GM12878 (cell line): ENCODE results near the gene GDAP1L1. TPM values are rescaled to one million over a fixed set of nuclear protein-coding genes. Genes with fewer than 3 reads are reported as not detected.

ENCODE experiments used
- ATAC-seq: fragments of 200-7000 bp; cut with Tn5 transposase; 3 replicates; pipeline ENCODE4 v1.9.1; 2020; ENCODE audit warnings: mild to moderate bottlenecking, moderate library complexity
- BruUV-seq: library from RNA; stranded (reverse); fragments of 400-500 nt; replicated peaks from 2 replicates; lab custom pipeline; 2021; lab: Mats Ljungman, UMichigan
- CTCF ChIA-PET: fragments of 300-600 bp; sonication (Branson Sonifier 250); formaldehyde crosslinking; extraction: SDS; loops from one replicate; lab custom pipeline; 2021; ENCODE audit warnings: inconsistent platforms; lab: Yijun Ruan, JAX
- POLR2A ChIA-PET: fragments of 350-600 bp; formaldehyde crosslinking; extraction: SDS; loops from one replicate; lab custom pipeline; 2021; ENCODE audit warnings: inconsistent platforms; lab: Charles Lee
- RAD21 ChIA-PET: fragments of 300-600 bp; sonication (Branson Sonifier 250); formaldehyde crosslinking; loops from one replicate; lab custom pipeline; 2023; ENCODE audit warnings: antibody characterized with exemption; ENCODE audit not compliant: unreplicated experiment; lab: Charles Lee
- SMC1A ChIA-PET: fragments of 300-600 bp; sonication (Branson Sonifier 250); formaldehyde crosslinking; loops from one replicate; lab custom pipeline; 2023; ENCODE audit not compliant: unreplicated experiment, uncharacterized antibody; lab: Charles Lee
- DNase-seq: peaks from one replicate; pipeline ENCODE4 v3.0.0-alpha.2; 2011; ENCODE audit warnings: low read depth, low spot score
- FAIRE-seq: peaks from 3 replicates; lab custom pipeline; 2011; peaks lifted over from hg19 to GRCh38; lab: Jason Lieb, UNC
- H2AFZ ChIP-seq: 2 replicates; pipeline ENCODE4 v1.6.0; 2011; ENCODE audit warnings: low read depth, low read length, control low read depth; ENCODE audit not compliant: control insufficient read depth
- H3K27ac ChIP-seq: 2 replicates; pipeline ENCODE4 v1.5.1; 2011; ENCODE audit warnings: control low read depth; ENCODE audit not compliant: control insufficient read depth, insufficient read depth
- H3K27me3 ChIP-seq, 2 experiments: replicated peaks in 1 of 2; 2 replicates each; pipeline versions ENCODE4 v1.6.0 to v1.6.1; 2011; ENCODE audit warnings: low read length in 1 of 2; ENCODE audit not compliant: control insufficient read depth in 2 of 2, insufficient read depth in 2 of 2
- H3K36me3 ChIP-seq, 2 experiments: 2 replicates each; pipeline ENCODE4 v1.5.1; 2011; ENCODE audit warnings: low read length in 1 of 2; ENCODE audit not compliant: control insufficient read depth in 2 of 2, insufficient read depth in 2 of 2
- H3K4me1 ChIP-seq: 2 replicates; pipeline ENCODE4 v1.6.1; 2011; ENCODE audit warnings: mild to moderate bottlenecking, low read length, moderate library complexity, mixed read lengths; ENCODE audit not compliant: control insufficient read depth, insufficient read depth
- H3K4me2 ChIP-seq: 2 replicates; pipeline ENCODE4 v1.6.0; 2011; ENCODE audit warnings: control low read depth; ENCODE audit not compliant: control insufficient read depth, insufficient read depth
- H3K4me3 ChIP-seq: fragments of 200-600 bp; sonication (generic); 2 replicates; pipeline ENCODE4 v1.5.1; 2016
- H3K79me2 ChIP-seq: 2 replicates; pipeline ENCODE4 v1.6.0; 2011; ENCODE audit warnings: low read length; ENCODE audit not compliant: control insufficient read depth, insufficient read depth
- H3K9ac ChIP-seq: 2 replicates; pipeline ENCODE4 v1.8.0; 2011; ENCODE audit warnings: low read length, control low read depth, mixed read lengths; ENCODE audit not compliant: control insufficient read depth, insufficient read depth
- H3K9me3 ChIP-seq: replicated peaks from 3 replicates; pipeline ENCODE4 v1.5.1; 2011; ENCODE audit warnings: mild to moderate bottlenecking, low read length; ENCODE audit not compliant: control insufficient read depth, insufficient read depth
- H4K20me1 ChIP-seq: 2 replicates; pipeline ENCODE4 v1.6.0; 2011; ENCODE audit not compliant: control insufficient read depth, insufficient read depth
- BCL11A ChIP-seq: IDR thresholded peaks from 2 replicates; pipeline ENCODE4 v1.6.1; 2011; ENCODE audit warnings: low read depth, low read length
- BRCA1 ChIP-seq: IDR thresholded peaks from 2 replicates; pipeline ENCODE4 v1.6.1; 2011; ENCODE audit warnings: low read depth, low read length, improper control_type of control experiment
- CHD2 ChIP-seq: IDR thresholded peaks from 2 replicates; pipeline ENCODE4 v1.6.1; 2011; ENCODE audit warnings: low read depth, low read length, improper control_type of control experiment, borderline replicate concordance
- CREB1 ChIP-seq: IDR thresholded peaks from 2 replicates; pipeline ENCODE4 v1.6.1; 2012; ENCODE audit warnings: low read depth, mild to moderate bottlenecking, inconsistent platforms
- EGR1 ChIP-seq, 2 experiments: IDR thresholded peaks; 1 replicate in 1 of 2; 2 replicates in 1 of 2; pipeline ENCODE4 v1.6.1; 2011 to 2012; ENCODE audit warnings: low read depth in 2 of 2, low read length in 2 of 2, borderline replicate concordance in 1 of 2, mild to moderate bottlenecking in 1 of 2, moderate library complexity in 1 of 2
- ELK1 ChIP-seq: IDR thresholded peaks from 2 replicates; pipeline ENCODE4 v1.6.1; 2012; ENCODE audit warnings: low read depth, low read length, improper control_type of control experiment
- ESRRA ChIP-seq: IDR thresholded peaks from 2 replicates; pipeline ENCODE4 v1.6.1; 2012; ENCODE audit warnings: mild to moderate bottlenecking, low read length, improper control_type of control experiment
- MEF2A ChIP-seq: IDR thresholded peaks from 2 replicates; pipeline ENCODE4 v1.6.1; 2011; ENCODE audit warnings: low read depth, mild to moderate bottlenecking, low read length, moderate library complexity; ENCODE audit not compliant: insufficient read depth
- PKNOX1 ChIP-seq: fragments of 450-650 bp; IDR thresholded peaks from 2 replicates; pipeline ENCODE4 v1.6.1; 2016; ENCODE audit warnings: mild to moderate bottlenecking
- POLR2AphosphoS5 ChIP-seq: IDR thresholded peaks from 2 replicates; pipeline ENCODE4 v1.6.1; 2011; ENCODE audit warnings: mild to moderate bottlenecking, low read length, inconsistent platforms
- SPI1 ChIP-seq: IDR thresholded peaks from 2 replicates; pipeline ENCODE4 v1.6.1; 2011; ENCODE audit warnings: low read depth, mild to moderate bottlenecking, low read length, moderate library complexity, borderline replicate concordance; ENCODE audit not compliant: insufficient read depth
- TAF1 ChIP-seq: IDR thresholded peaks from 2 replicates; pipeline ENCODE4 v1.6.1; 2011; ENCODE audit warnings: mild to moderate bottlenecking, low read depth, low read length, borderline replicate concordance
- YY1 ChIP-seq: IDR thresholded peaks from 2 replicates; pipeline ENCODE4 v1.6.1; 2011; ENCODE audit warnings: low read depth, mild to moderate bottlenecking, low read length
- ZNF24 ChIP-seq: fragments of 450-650 bp; IDR thresholded peaks from 2 replicates; pipeline ENCODE4 v1.6.1; 2017; ENCODE audit warnings: antibody characterized with exemption, mild to moderate bottlenecking
- ZNF687 ChIP-seq: fragments of 450-650 bp; IDR thresholded peaks from 2 replicates; pipeline ENCODE4 v1.6.1; 2017; ENCODE audit warnings: mild to moderate bottlenecking, moderate library complexity
- WGBS: methylation state at CpG from one replicate; pipeline ENCODE4 v1.1.6; 2016; ENCODE audit warnings: low lambda C conversion rate; ENCODE audit not compliant: insufficient replicate concordance, insufficient coverage; ENCODE audit errors: missing lambda C conversion rate; 5-methylcytosine and 5-hydroxymethylcytosine counted together
- in situ Hi-C: fragments of 300-500 bp; cut with MboI; formaldehyde crosslinking; loops from 9 replicates; pipeline ENCODE4 v1.14.3; 2018; ENCODE audit warnings: mixed read lengths
- intact Hi-C: fragments of 100-400 bp; cut with micrococcal nuclease; formaldehyde crosslinking; loops from one replicate; pipeline ENCODE4 v1.14.2; 2022; ENCODE audit not compliant: unreplicated experiment
- polyA plus RNA-seq, 11 experiments: library from polyadenylated mRNA; depleted of rRNA in 4 of 11; unstranded in 6 of 11; stranded (reverse) in 5 of 11; fragments of >200 nt; fragmentation: Nextera tagmentation in 4 of 11; fragmentation: Illumina TruSeq in 1 of 11; extraction: Ambion mirVana in 4 of 11; extraction: Trizol in 1 of 11; gene quantifications; 1 replicate in 1 of 11; 2 replicates in 10 of 11; pipeline versions ENCODE4 v1.2.1 to v1.2.3, GENCODE V29; 2011 to 2016; ENCODE audit warnings: inconsistent platforms in 2 of 11, missing spikeins in 2 of 11, low read depth in 1 of 11
- total RNA-seq, 4 experiments: library from RNA; depleted of rRNA in 3 of 4; stranded (reverse); fragments of >200 nt in 3 of 4; fragmentation: Illumina TruSeq in 1 of 4; extraction: Trizol in 1 of 4; gene quantifications; 2 replicates each; pipeline versions ENCODE4 v1.2.1 to v1.2.3, GENCODE V29; 2013 to 2021

GDAP1L1 gene
- total and polyA plus RNA-seq, 10 of the 15 experiments (the other 5 are each of a cell fraction or from before 2014, with no cell fraction given) = 0.08 to 0.38 TPM; not detected in 8

GRCh38 chr20:44282192-44282591 lies 35.1 kb downstream of the GDAP1L1 start:
- H3K36me3 ChIP-seq = no peaks in the 10 kb centered on the region
- SMC1A ChIA-PET = interaction anchor here (0.6 kb wide), 1 partner anchor 59 kb away, joined by 3 read pairs; no protein-coding TSS in a partner anchor
- RAD21 ChIA-PET = no interaction called here
- in situ Hi-C loops (no loop called here), intact Hi-C loops (no loop called here)
- 54% methylated on average over 3 of the region's 3 CpGs for WGBS
- no peaks in the 10 kb centered on the region for H3K79me2 ChIP-seq
- H3K27me3 ChIP-seq = no peaks in the 10 kb centered on the region; a peak in 1 of 4 replicates
- no peak overlapping the region for H3K4me2 ChIP-seq
- no peaks in the 10 kb centered on the region for H3K9me3 ChIP-seq
- no peak for TF ChIP-seq PKNOX1
- TF ChIP-seq POLR2AphosphoS5 = no peak
- no peak for TF ChIP-seq ELK1
- no peak for TF ChIP-seq ZNF24
- TF ChIP-seq YY1 = no peak
- no peak for TF ChIP-seq CREB1
- no peak for TF ChIP-seq CHD2
- TF ChIP-seq SPI1 = no peak
- TF ChIP-seq TAF1 = no peak
- TF ChIP-seq BRCA1 = no peak
- no peak for TF ChIP-seq ESRRA
- TF ChIP-seq ZNF687 = no peak
- TF ChIP-seq MEF2A = no peak
- TF ChIP-seq EGR1 (IDR thresholded peaks at IDR 0.05; ENCODE audit: borderline replicate concordance in 1 of 2, low read depth in 2 of 2, low read length in 2 of 2) = no peak
- no peak for TF ChIP-seq BCL11A
- no peak overlapping the region for H2AFZ ChIP-seq
- POLR2A ChIA-PET = no interaction called here
- H4K20me1 ChIP-seq = no peaks in the 10 kb centered on the region
- H3K27ac ChIP-seq = no peak overlapping the region
- no peak overlapping the region for H3K4me3 ChIP-seq
- no peak for ATAC-seq
- CTCF ChIA-PET = no interaction called here
- BruUV-seq = no TSS peak
- no peak for DNase-seq
- FAIRE-seq = no peak
- no peak overlapping the region for H3K9ac ChIP-seq
- no peaks in the 10 kb centered on the region; the same call in 1 of the 2 replicates for H3K4me1 ChIP-seq
